ENCODE measurements around the gene KIF1C. TPM values are rescaled to one million over a fixed set of nuclear protein-coding genes. Genes with fewer than 3 reads are reported as not detected.
"Not testable (repeated sequence)": the region's sequence is repeated elsewhere in the genome, so short reads cannot be mapped to it uniquely, and the experiment has no call there.

The KIF1C gene
- polyA plus RNA-seq, 4 donors = 69.8 to 89.3 (median 82.2) TPM

GRCh38 chr17:5042157-5043022 is 44.6 kb downstream of the KIF1C start:
- DNase-seq (ENCODE audit: low read depth in 4 of 4, low spot score in 3 of 4) = no peak

- no peak for DNase-seq (ENCODE audit: low read depth in 4 of 4, low spot score in 3 of 4)
These were observed 45.8 kb downstream of the KIF1C start for GRCh38 chr17:5043524-5043923.

- DNase-seq (ENCODE audit: low read depth in 4 of 4, low spot score in 3 of 4) = no peak
These were observed 46.9 kb downstream of the KIF1C start for GRCh38 chr17:5044630-5045029.

GRCh38 chr17:5045496-5045895 is 47.7 kb downstream of the KIF1C start:
- no peak for DNase-seq (ENCODE audit: low read depth in 4 of 4, low spot score in 3 of 4)

- no peak for DNase-seq (ENCODE audit: low read depth in 4 of 4, low spot score in 3 of 4)
These were observed 49.7 kb downstream of the KIF1C start for GRCh38 chr17:5047446-5047845.

GRCh38 chr17:5049314-5049841 is 51.6 kb downstream of the KIF1C start:
- DNase-seq (ENCODE audit: low read depth in 4 of 4, low spot score in 3 of 4) = no peak

GRCh38 chr17:5050278-5050677 is 52.5 kb downstream of the KIF1C start:
- DNase-seq (ENCODE audit: low read depth in 4 of 4, low spot score in 3 of 4) = peak in 1 of 4 donors; percentile 19

GRCh38 chr17:5055543-5055942 is 57.8 kb downstream of the KIF1C start:
- DNase-seq (ENCODE audit: low read depth in 4 of 4, low spot score in 3 of 4) = no peak

GRCh38 chr17:5065227-5065744 is 67.5 kb downstream of the KIF1C start:
- DNase-seq (ENCODE audit: low read depth in 4 of 4, low spot score in 3 of 4) = no peak

GRCh38 chr17:5068236-5068635 is 70.5 kb downstream of the KIF1C start:
- no peak for DNase-seq (ENCODE audit: low read depth in 4 of 4, low spot score in 3 of 4)

- DNase-seq (ENCODE audit: low read depth in 4 of 4, low spot score in 3 of 4) = no peak
These were observed 72.0 kb downstream of the KIF1C start for GRCh38 chr17:5069724-5070123.

GRCh38 chr17:5075472-5075871 is 77.7 kb downstream of the KIF1C start:
- DNase-seq (ENCODE audit: low read depth in 4 of 4, low spot score in 3 of 4) = not testable (repeated sequence)

GRCh38 chr17:5077275-5077674 is 79.5 kb downstream of the KIF1C start:
- DNase-seq (ENCODE audit: low read depth in 4 of 4, low spot score in 3 of 4) = not testable (repeated sequence)

GRCh38 chr17:5077781-5078105 is 80.0 kb downstream of the KIF1C start:
- no peak for DNase-seq (ENCODE audit: low read depth in 4 of 4, low spot score in 3 of 4)

Other genes starting within 250 kb of the KIF1C start
- gene TM4SF5, start 226.1 kb upstream of the KIF1C start, polyA plus RNA-seq (ENCODE audit: insufficient read length in 4 of 4) = 1 to 10 TPM in 2 of 4 donors, under 1 TPM in 2; 0.31 to 2.9 (median 1.5) TPM
- gene VMO1, start 211.6 kb upstream of the KIF1C start, polyA plus RNA-seq (ENCODE audit: insufficient read length in 4 of 4) = 1 to 10 TPM in 1 of 4 donors, under 1 TPM in 3; 0.41 to 1.2 (median 0.59) TPM
- 1 to 10 TPM in 3 of 4 donors, under 1 TPM in 1; 0.90 to 9.4 (median 3.5) TPM for gene GLTPD2, start 209.0 kb upstream of the KIF1C start, polyA plus RNA-seq (ENCODE audit: insufficient read length in 4 of 4)
- gene PSMB6, start 201.8 kb upstream of the KIF1C start, polyA plus RNA-seq (ENCODE audit: insufficient read length in 4 of 4) = 100 to 1,000 TPM in 3 of 4 donors, 10 to 100 TPM in 1; 82.5 to 125 (median 120) TPM
- gene PLD2, start 190.8 kb upstream of the KIF1C start, polyA plus RNA-seq (ENCODE audit: insufficient read length in 4 of 4) = 10 to 100 TPM; 31.9 to 48.7 (median 41.6) TPM
- gene MINK1, start 164.6 kb upstream of the KIF1C start, polyA plus RNA-seq (ENCODE audit: insufficient read length in 4 of 4) = 10 to 100 TPM; 49.3 to 75.6 (median 59.3) TPM
- 1 to 10 TPM; 1.3 to 2.8 (median 1.9) TPM for gene C17orf107, start 98.4 kb upstream of the KIF1C start, polyA plus RNA-seq (ENCODE audit: insufficient read length in 4 of 4)
- gene CHRNE, start 94.9 kb upstream of the KIF1C start, polyA plus RNA-seq (ENCODE audit: insufficient read length in 4 of 4) = 1 to 10 TPM; 1.4 to 2.0 (median 1.7) TPM
- gene GP1BA, start 65.7 kb upstream of the KIF1C start, polyA plus RNA-seq (ENCODE audit: insufficient read length in 4 of 4) = 1 to 10 TPM in 3 of 4 donors, under 1 TPM in 1; 0.83 to 3.4 (median 1.8) TPM
- gene SLC25A11, start 57.9 kb upstream of the KIF1C start, polyA plus RNA-seq (ENCODE audit: insufficient read length in 4 of 4) = 10 to 100 TPM; 40.5 to 90.1 (median 72.7) TPM
- gene RNF167, start 57.7 kb upstream of the KIF1C start, polyA plus RNA-seq (ENCODE audit: insufficient read length in 4 of 4) = 100 to 1,000 TPM; 106 to 135 (median 129) TPM
- gene PFN1, start 49.4 kb upstream of the KIF1C start, polyA plus RNA-seq (ENCODE audit: insufficient read length in 4 of 4) = 100 to 1,000 TPM; 274 to 467 (median 346) TPM
- 10 to 100 TPM; 14.8 to 30.0 (median 18.8) TPM for gene ENO3, start 46.8 kb upstream of the KIF1C start, polyA plus RNA-seq (ENCODE audit: insufficient read length in 4 of 4)
- 100 to 1,000 TPM in 1 of 4 donors, 10 to 100 TPM in 3; 86.4 to 100 (median 92.0) TPM for gene SPAG7, start 30.1 kb upstream of the KIF1C start, polyA plus RNA-seq (ENCODE audit: insufficient read length in 4 of 4)
- gene CAMTA2, start 10.3 kb upstream of the KIF1C start, polyA plus RNA-seq (ENCODE audit: insufficient read length in 4 of 4) = 10 to 100 TPM; 19.3 to 34.2 (median 26.6) TPM
- 1 to 10 TPM; 6.9 to 9.3 (median 7.4) TPM for gene INCA1, start 428 bp upstream of the KIF1C start, polyA plus RNA-seq (ENCODE audit: insufficient read length in 4 of 4)
- gene SLC52A1, start 37.5 kb downstream of the KIF1C start, polyA plus RNA-seq (ENCODE audit: insufficient read length in 4 of 4) = under 1 TPM; 0.05 to 0.35 (median 0.15) TPM
- 10 to 100 TPM in 3 of 4 donors, 1 to 10 TPM in 1; 9.9 to 15.8 (median 14.4) TPM for gene ZFP3, start 80.5 kb downstream of the KIF1C start, polyA plus RNA-seq (ENCODE audit: insufficient read length in 4 of 4)
- 10 to 100 TPM; 14.2 to 41.1 (median 22.0) TPM for gene ZNF232, start 113.9 kb downstream of the KIF1C start, polyA plus RNA-seq (ENCODE audit: insufficient read length in 4 of 4)
- gene USP6, start 118.1 kb downstream of the KIF1C start, polyA plus RNA-seq (ENCODE audit: insufficient read length in 4 of 4) = 10 to 100 TPM in 1 of 4 donors, 1 to 10 TPM in 3; 1.9 to 12.2 (median 4.0) TPM
- 10 to 100 TPM; 14.6 to 26.3 (median 21.8) TPM for gene ZNF594, start 193.9 kb downstream of the KIF1C start, polyA plus RNA-seq (ENCODE audit: insufficient read length in 4 of 4)
- gene SCIMP, start 236.9 kb downstream of the KIF1C start, polyA plus RNA-seq (ENCODE audit: insufficient read length in 4 of 4) = 1 to 10 TPM; 1.4 to 2.0 (median 1.8) TPM